H54 (cell line): ENCODE data around the gene PLEKHM1.
A peak's percentile ranks its signal among the peaks of the same experiment; 100 is the strongest.
"Not testable (repeated sequence)": the region's sequence is repeated elsewhere in the genome, so short reads cannot be mapped to it uniquely, and the experiment has no call there.

Experiments used
- DNase-seq: peaks from one replicate; pipeline ENCODE4 v3.0.0; 2011; ENCODE audit warnings: low spot score, mixed read lengths; ENCODE audit not compliant: insufficient read length
- FAIRE-seq: peaks from 3 replicates; lab custom pipeline; 2011; peaks lifted over from hg19 to GRCh38; lab: Jason Lieb, UNC
- POLR2A ChIP-seq: IDR thresholded peaks from 2 replicates; pipeline ENCODE4 v1.6.1; 2011; ENCODE audit warnings: low read depth, mild to moderate bottlenecking, low read length

The PLEKHM1 gene

GRCh38 chr17:45490615-45491433 is at the start of gene PLEKHM1:
Gene PLEKHM1 (minus strand): TSS chr17:45490721. CDS start chr17:45482484, 8,237 bp downstream.
- not testable (repeated sequence) for FAIRE-seq
- DNase-seq = peak; percentile 33
- peak; percentile 47; the same call in 1 of the 2 replicates for TF ChIP-seq POLR2A

GRCh38 chr17:45538168-45538567 is 47.6 kb upstream of the PLEKHM1 start:
- not testable (repeated sequence) for DNase-seq, FAIRE-seq

DNA sequence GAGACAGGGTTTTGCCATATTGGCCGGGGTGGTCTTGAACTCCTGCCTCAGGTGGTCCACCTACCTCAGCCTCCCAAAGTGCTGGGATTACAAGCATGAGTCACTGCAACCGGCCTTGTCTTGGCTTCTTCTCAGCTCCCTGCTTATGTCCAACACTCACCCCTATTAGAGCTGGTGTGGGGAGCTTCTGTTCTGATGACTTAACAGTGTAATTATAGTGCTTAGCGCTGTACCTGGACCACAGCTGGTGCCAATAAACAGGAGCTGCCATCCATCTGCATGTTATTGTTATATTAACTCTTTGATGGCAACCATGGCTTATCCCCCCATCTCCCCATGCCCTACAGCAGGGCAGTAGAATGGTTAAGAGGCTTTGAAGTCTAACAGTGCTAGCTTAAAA is 15.6 kb upstream of the PLEKHM1 start:
- DNase-seq = not testable (repeated sequence)

DNA sequence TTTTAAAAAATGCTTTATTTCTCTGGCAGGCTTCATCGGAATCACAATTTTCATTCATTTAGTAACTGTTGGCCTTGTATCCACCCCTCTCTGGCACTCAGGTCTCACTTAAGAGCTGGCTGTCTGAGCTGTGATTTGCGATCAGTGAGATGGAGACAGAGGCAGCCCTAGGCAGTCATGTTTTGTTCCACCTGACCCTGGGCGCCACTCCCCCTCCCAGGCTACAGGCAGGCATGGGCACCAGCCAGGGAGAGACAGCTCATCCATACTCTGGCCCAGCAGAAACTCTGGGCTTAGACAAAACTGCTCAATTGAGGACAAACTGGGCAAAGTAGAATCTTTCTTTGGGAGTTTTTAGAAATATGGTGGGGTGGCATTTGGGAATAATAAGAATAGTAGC is 14.7 kb upstream of the PLEKHM1 start:
- FAIRE-seq, DNase-seq: not testable (repeated sequence)

More for the DNA sequence above, 15.6 kb upstream of the PLEKHM1 start:
- peak; percentile 41 for FAIRE-seq

GRCh38 chr17:45501092-45501707 is 10.7 kb upstream of the PLEKHM1 start:
- not testable (repeated sequence) for FAIRE-seq, DNase-seq

DNA sequence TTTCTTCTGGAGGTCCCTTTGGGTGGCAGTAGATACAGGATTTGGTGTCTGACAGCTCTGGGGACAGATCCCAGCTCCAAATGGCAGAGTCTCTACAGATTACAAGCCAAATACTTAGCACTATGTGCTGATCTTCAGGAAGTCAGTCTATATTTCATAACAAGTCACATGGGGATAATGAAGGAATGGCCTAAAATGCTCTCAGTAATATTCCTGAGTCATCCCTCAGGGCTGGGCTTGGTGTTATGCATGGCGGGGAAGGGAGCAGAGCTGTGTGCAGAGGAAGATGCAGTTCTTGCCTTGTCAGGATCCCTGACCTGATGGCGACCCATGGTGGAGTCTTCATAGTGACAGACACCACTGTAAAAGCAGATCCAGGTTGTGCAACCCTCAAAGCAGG is 10.0 kb upstream of the PLEKHM1 start:
- DNase-seq, FAIRE-seq: not testable (repeated sequence)

- not testable (repeated sequence) for FAIRE-seq, DNase-seq
These were observed 8.7 kb upstream of the PLEKHM1 start for GRCh38 chr17:45499208-45499607.

DNA sequence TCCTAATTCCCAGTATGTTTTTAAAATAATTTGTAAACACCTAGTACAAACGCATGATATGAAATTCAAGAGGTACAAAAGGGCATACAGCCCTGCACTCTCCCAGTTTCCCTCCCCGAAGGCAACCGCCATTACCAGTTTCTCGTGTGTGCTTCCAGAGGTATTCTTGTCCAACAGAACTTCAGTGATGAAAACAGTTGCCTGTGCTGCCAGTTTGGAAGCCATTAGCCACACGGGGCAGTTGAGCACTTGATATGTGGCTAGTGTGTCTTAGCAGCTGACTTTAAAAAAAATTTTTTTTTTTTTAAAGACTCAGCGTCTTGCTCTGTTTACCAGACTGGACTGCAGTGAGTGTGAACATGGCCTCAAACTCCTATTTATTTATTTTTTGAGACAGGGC is 7.9 kb upstream of the PLEKHM1 start:
- not testable (repeated sequence) for DNase-seq, FAIRE-seq

GRCh38 chr17:45497449-45497848 is 6.9 kb upstream of the PLEKHM1 start:
- peak; percentile 48 for FAIRE-seq
- DNase-seq = not testable (repeated sequence)

- DNase-seq, FAIRE-seq: not testable (repeated sequence)
These were observed 6.0 kb upstream of the PLEKHM1 start for GRCh38 chr17:45496507-45496906.

DNA sequence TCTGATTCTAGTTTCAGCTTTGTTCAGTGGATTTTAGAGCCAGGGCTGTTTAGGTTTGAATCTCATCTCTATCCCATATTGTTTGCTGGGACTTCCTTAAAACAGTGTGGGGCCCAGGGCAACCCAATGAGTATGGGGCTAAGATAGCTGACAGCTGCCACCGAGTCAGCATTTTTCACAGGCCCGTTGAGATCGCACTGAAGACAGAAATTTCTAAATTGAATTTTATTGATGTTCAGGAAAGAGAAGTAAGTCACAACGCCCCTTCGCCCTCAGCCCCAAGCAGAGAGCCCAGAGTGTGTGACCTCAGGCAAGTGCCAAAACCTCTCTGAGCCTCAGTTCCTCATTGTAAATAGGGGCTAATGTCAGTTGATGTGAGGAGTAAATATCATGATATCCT is 4.0 kb upstream of the PLEKHM1 start:
- DNase-seq = not testable (repeated sequence)

GRCh38 chr17:45492156-45492555 is 1.6 kb upstream of the PLEKHM1 start:
- not testable (repeated sequence) for DNase-seq, FAIRE-seq

More for the DNA sequence above, 4.0 kb upstream of the PLEKHM1 start:
- FAIRE-seq = not testable (repeated sequence)

- not testable (repeated sequence) for DNase-seq, FAIRE-seq
These were observed 323 bp downstream of the PLEKHM1 start for GRCh38 chr17:45490198-45490597.

- DNase-seq (peak; percentile 62), FAIRE-seq (peak; percentile 33)
These were observed 2.8 kb downstream of the PLEKHM1 start for GRCh38 chr17:45487704-45488103.

- not testable (repeated sequence) for FAIRE-seq, DNase-seq
These were observed 6.8 kb downstream of the PLEKHM1 start for GRCh38 chr17:45483591-45484216.

- DNase-seq = not testable (repeated sequence)
These were observed 7.3 kb downstream of the PLEKHM1 start for GRCh38 chr17:45483177-45483576.

GRCh38 chr17:45482317-45482716 is 8.2 kb downstream of the PLEKHM1 start:
- FAIRE-seq, DNase-seq: not testable (repeated sequence)

More at GRCh38 chr17:45483177-45483576, 7.3 kb downstream of the PLEKHM1 start:
- not testable (repeated sequence) for FAIRE-seq

- not testable (repeated sequence) for FAIRE-seq, DNase-seq
These were observed 15.1 kb downstream of the PLEKHM1 start for GRCh38 chr17:45475436-45475835.

GRCh38 chr17:45472249-45472648 is 18.3 kb downstream of the PLEKHM1 start:
- not testable (repeated sequence) for FAIRE-seq, DNase-seq

- not testable (repeated sequence) for FAIRE-seq, DNase-seq
These were observed 21.3 kb downstream of the PLEKHM1 start for GRCh38 chr17:45469204-45469563.
